ENCODE measurements around the gene TP73.

DNA sequence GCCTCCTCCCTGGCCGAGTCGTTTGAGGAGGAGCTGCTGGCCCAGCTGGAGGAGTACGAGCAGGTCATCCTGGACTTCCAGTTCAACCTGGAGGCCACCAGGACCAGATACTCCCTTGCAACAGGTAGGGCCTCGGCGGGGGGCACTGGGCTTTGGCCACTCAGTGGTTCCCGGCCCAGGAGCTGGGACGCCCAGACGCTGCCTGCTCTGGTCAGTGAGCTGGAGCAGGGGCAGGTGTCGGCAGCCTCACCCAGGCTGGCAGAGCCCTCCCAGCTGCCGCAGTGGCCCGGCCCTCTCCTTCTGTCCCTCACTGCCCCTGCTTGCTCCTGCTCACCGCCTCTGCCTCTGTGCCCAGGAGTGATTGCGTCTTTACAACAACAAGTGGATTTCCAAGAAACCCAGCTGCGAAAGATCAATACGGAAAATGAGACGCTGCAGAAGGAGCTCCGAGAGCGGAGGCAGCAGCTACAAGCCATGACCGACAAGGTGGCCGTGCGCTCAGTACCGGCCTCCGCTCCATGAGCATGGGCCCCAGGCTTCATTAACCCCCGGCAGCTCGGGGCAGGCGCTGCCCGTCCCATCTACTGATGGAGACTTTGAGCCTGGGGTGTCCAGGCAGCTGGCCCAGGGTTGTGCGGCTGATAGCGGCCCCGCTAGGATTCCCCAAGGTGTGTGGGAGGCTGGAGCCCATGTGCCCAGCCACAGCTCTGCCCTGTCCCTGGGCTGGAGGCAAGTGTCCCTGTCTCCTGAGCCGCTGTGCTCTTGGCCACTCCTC is 111.2 kb downstream of the TP73 start:
- TF ChIP-seq EZH2phosphoT487 (IDR thresholded peaks at IDR 0.05; ENCODE audit: low read depth), result no peak
- TF ChIP-seq, protein P1, sequence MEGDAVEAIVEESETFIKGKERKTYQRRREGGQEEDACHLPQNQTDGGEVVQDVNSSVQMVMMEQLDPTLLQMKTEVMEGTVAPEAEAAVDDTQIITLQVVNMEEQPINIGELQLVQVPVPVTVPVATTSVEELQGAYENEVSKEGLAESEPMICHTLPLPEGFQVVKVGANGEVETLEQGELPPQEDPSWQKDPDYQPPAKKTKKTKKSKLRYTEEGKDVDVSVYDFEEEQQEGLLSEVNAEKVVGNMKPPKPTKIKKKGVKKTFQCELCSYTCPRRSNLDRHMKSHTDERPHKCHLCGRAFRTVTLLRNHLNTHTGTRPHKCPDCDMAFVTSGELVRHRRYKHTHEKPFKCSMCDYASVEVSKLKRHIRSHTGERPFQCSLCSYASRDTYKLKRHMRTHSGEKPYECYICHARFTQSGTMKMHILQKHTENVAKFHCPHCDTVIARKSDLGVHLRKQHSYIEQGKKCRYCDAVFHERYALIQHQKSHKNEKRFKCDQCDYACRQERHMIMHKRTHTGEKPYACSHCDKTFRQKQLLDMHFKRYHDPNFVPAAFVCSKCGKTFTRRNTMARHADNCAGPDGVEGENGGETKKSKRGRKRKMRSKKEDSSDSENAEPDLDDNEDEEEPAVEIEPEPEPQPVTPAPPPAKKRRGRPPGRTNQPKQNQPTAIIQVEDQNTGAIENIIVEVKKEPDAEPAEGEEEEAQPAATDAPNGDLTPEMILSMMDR (IDR thresholded peaks at IDR 0.05; ENCODE audit: low read depth, low read length), result no peak
